M059J (cell line): ENCODE data around the gene MUCL1. TPM values are rescaled to one million over a fixed set of nuclear protein-coding genes. Genes with fewer than 3 reads are reported as not detected.

Experiments used
- DNase-seq: peaks from one replicate; pipeline ENCODE4 v3.0.0-alpha.2; 2012; ENCODE audit warnings: low read depth
- total RNA-seq: library from RNA; depleted of rRNA; stranded (reverse); fragments of >200 nt; shearing (Covaris generic); gene quantifications from 2 replicates; pipeline ENCODE4 v1.2.3, GENCODE V29; 2014; rRNA removed

MUCL1 gene
- total RNA-seq, 1 experiment from 2014 or later, result not detected

DNA sequence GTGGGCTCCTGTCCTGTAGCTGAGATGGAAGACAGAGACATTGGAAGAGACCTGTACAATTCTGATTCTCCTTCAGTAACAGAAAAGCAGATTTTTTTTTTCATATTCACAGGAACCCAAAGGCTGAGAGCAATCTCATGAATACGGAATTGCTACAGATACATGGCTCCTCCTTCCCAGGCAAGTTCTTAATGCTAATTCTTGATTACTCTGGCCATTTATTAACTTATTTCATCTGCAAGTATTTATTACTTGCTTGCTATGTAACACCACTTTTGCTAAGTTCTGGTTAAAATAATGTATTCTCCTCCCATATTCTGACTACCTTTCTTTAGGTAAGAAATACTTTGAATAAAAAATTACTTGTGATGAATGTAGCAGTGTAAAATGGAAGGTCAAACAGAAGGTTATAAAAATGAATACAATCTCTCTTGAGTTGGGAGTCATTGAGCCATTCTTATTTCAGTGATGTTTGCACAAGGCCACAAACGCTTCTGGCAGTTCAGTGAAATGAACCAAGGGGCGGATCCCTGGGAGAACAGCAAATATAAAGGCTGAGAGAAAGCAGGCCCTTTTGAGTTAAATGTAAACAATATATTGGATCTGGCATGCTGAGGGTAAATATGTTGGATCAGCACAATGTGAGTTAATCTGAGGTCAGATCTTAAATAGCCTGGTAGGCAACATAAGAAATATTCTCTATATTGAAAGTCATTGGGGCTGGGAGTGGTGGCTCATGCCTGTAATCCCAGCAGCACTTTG is 37.6 kb downstream of the MUCL1 start:
- no peak for DNase-seq

Other genes starting within 250 kb of the MUCL1 start
- not detected in 2 replicates for gene LACRT, start 219.6 kb upstream of the MUCL1 start, total RNA-seq
- not detected in 2 replicates for gene DCD, start 206.2 kb upstream of the MUCL1 start, total RNA-seq
- 1.5 and 2.1 TPM in 2 replicates for gene TESPA1, start 130.2 kb downstream of the MUCL1 start, total RNA-seq
- not detected in 2 replicates for gene NEUROD4, start 165.5 kb downstream of the MUCL1 start, total RNA-seq